ENCODE measurements around the gene P2RX2. TPM values are rescaled to one million over a fixed set of nuclear protein-coding genes. Genes with fewer than 3 reads are reported as not detected.
A peak's percentile ranks its signal among the peaks of the same experiment; 100 is the strongest.

Gene P2RX2
- total and polyA plus RNA-seq, 2 donors (not counting 1 experiment from before 2014, with no cell fraction given), result not detected

DNA sequence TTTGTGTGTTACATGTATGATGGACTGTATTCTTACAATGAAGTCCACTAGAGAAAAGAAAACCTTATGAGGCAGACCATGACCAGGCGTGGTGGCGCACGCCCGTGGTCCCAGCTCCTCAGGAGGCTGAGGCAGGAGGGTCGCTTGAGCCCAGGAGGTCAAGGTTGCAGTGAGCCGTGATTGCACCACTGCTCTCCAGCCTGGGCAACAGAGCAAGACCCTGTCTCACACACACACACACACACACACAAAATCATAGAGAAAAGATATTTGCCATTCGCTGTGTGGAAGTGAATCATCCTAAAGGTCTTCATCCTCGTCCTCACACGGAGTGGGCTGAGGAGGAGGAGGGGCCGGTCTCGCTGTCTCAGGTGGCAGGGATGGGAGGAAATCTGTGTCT is 40.5 kb upstream of the P2RX2 start:
- H3K9me3 ChIP-seq (ENCODE audit: control insufficient read depth, insufficient read depth, low read depth, low read length), result no peaks in the 10 kb centered on the region
- no peak overlapping the region for H3K4me2 ChIP-seq (ENCODE audit: extremely low read depth, insufficient read depth, low read length)
- peaks cover 6% of the 10 kb centered on the region for H3K36me3 ChIP-seq (ENCODE audit: control insufficient read depth, insufficient read depth, low read length)
- H3K9ac ChIP-seq (ENCODE audit: insufficient read depth, low read length), result no peak overlapping the region
- H3K27me3 ChIP-seq (ENCODE audit: control insufficient read depth, insufficient read depth, low read length), result no peaks in the 10 kb centered on the region
- no peaks in the 10 kb centered on the region for H3K79me2 ChIP-seq (ENCODE audit: control insufficient read depth, insufficient read depth, low read length)
- no peaks in the 10 kb centered on the region for H3K4me1 ChIP-seq (ENCODE audit: control insufficient read depth, extremely low read depth, insufficient read depth, low read length)
- no peak overlapping the region for H2AFZ ChIP-seq (ENCODE audit: low read length)
- TF ChIP-seq, protein P1, sequence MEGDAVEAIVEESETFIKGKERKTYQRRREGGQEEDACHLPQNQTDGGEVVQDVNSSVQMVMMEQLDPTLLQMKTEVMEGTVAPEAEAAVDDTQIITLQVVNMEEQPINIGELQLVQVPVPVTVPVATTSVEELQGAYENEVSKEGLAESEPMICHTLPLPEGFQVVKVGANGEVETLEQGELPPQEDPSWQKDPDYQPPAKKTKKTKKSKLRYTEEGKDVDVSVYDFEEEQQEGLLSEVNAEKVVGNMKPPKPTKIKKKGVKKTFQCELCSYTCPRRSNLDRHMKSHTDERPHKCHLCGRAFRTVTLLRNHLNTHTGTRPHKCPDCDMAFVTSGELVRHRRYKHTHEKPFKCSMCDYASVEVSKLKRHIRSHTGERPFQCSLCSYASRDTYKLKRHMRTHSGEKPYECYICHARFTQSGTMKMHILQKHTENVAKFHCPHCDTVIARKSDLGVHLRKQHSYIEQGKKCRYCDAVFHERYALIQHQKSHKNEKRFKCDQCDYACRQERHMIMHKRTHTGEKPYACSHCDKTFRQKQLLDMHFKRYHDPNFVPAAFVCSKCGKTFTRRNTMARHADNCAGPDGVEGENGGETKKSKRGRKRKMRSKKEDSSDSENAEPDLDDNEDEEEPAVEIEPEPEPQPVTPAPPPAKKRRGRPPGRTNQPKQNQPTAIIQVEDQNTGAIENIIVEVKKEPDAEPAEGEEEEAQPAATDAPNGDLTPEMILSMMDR (conservative IDR thresholded peaks at IDR 0.05 in 1 of 2, IDR thresholded peaks at IDR 0.05 in 1 of 2; ENCODE audit: low read depth in 1 of 2, low read length in 2 of 2), result no peak
- TF ChIP-seq EZH2 (IDR thresholded peaks at IDR 0.05; ENCODE audit: low read length, missing control alignments), result no peak
- no peak overlapping the region for H3K4me3 ChIP-seq (replicated peaks in 1 of 4; ENCODE audit: control extremely low read depth in 1 of 4, insufficient read depth in 1 of 4, low read depth in 3 of 4, low read length in 4 of 4)
- H3K27ac ChIP-seq (ENCODE audit: insufficient read depth, low read length), result no peak overlapping the region
- H4K20me1 ChIP-seq (ENCODE audit: control insufficient read depth, extremely low read depth, insufficient read depth, low read length), result no peaks in the 10 kb centered on the region
- no peak for DNase-seq (ENCODE audit: low read depth in 2 of 2)

DNA sequence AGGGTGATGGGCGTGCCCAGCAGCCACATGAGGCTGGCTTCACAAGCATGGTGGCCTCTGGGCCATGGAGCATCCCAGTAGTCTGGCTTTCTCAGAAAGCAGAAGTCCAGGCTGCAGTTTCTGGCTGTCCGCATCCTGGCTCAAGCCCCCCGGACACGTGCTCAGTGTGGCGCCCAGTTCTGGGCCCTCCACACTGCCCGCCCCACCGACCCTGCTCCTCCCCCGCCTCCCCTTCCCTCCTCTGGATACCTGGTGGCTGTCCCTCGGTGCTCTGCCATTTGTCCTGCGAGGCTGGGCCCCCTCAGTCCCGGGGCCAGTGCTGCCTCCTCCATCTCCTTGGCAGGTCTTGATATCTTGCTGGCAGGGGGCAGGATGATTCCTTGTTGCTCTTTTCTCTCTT is 39.8 kb upstream of the P2RX2 start:
- Histone ChIP-seq H3K4me3 (replicated peaks in 1 of 4; ENCODE audit: control extremely low read depth in 1 of 4, insufficient read depth in 1 of 4, low read depth in 3 of 4, low read length in 4 of 4) (no peak overlapping the region), H3K9ac (ENCODE audit: insufficient read depth, low read length) (no peak overlapping the region), H3K79me2 (ENCODE audit: control insufficient read depth, insufficient read depth, low read length) (no peaks in the 10 kb centered on the region), H3K27ac (ENCODE audit: insufficient read depth, low read length) (no peak overlapping the region), H3K4me2 (ENCODE audit: extremely low read depth, insufficient read depth, low read length) (no peak overlapping the region), H3K36me3 (ENCODE audit: control insufficient read depth, insufficient read depth, low read length) (peaks cover 6% of the 10 kb centered on the region), H4K20me1 (ENCODE audit: control insufficient read depth, extremely low read depth, insufficient read depth, low read length) (no peaks in the 10 kb centered on the region), H3K9me3 (ENCODE audit: control insufficient read depth, insufficient read depth, low read depth, low read length) (no peaks in the 10 kb centered on the region), H3K4me1 (ENCODE audit: control insufficient read depth, extremely low read depth, insufficient read depth, low read length) (no peaks in the 10 kb centered on the region), H3K27me3 (ENCODE audit: control insufficient read depth, insufficient read depth, low read length) (no peaks in the 10 kb centered on the region), H2AFZ (ENCODE audit: low read length) (no peak overlapping the region)
- TF ChIP-seq, protein P1 (conservative IDR thresholded peaks at IDR 0.05 in 1 of 2, IDR thresholded peaks at IDR 0.05 in 1 of 2; ENCODE audit: low read depth in 1 of 2, low read length in 2 of 2), result no peak
- DNase-seq (ENCODE audit: low read depth in 2 of 2), result no peak

DNA sequence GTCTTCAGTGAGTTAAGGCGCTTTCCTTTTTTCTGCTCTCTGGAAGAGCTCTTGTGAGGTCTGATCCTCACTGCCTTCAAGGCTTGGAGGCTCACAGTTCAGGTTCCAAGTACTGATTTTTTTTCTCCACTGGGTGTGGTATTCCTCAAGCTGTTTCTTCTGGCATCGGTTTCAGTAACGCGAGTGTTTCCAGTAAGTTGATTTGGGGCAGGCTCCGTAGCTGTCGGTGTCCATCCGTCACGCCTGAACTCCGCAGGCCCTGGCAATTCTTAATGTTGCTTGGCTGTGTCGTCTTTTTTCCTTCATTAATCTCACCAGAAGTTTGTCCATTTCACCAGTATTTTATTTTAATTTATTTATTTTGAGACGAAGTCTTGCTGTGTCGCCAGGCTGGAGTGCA is 38.8 kb upstream of the P2RX2 start:
- Histone ChIP-seq H3K4me2 (ENCODE audit: extremely low read depth, insufficient read depth, low read length) (no peak overlapping the region), H3K4me1 (ENCODE audit: control insufficient read depth, extremely low read depth, insufficient read depth, low read length) (no peaks in the 10 kb centered on the region), H3K9me3 (ENCODE audit: control insufficient read depth, insufficient read depth, low read depth, low read length) (no peaks in the 10 kb centered on the region), H3K9ac (ENCODE audit: insufficient read depth, low read length) (no peak overlapping the region), H3K79me2 (ENCODE audit: control insufficient read depth, insufficient read depth, low read length) (no peaks in the 10 kb centered on the region), H2AFZ (ENCODE audit: low read length) (no peak overlapping the region), H3K27ac (ENCODE audit: insufficient read depth, low read length) (no peak overlapping the region), H3K36me3 (ENCODE audit: control insufficient read depth, insufficient read depth, low read length) (peaks cover 4% of the 10 kb centered on the region), H3K27me3 (ENCODE audit: control insufficient read depth, insufficient read depth, low read length) (no peaks in the 10 kb centered on the region), H4K20me1 (ENCODE audit: control insufficient read depth, extremely low read depth, insufficient read depth, low read length) (no peaks in the 10 kb centered on the region), H3K4me3 (replicated peaks in 1 of 4; ENCODE audit: control extremely low read depth in 1 of 4, insufficient read depth in 1 of 4, low read depth in 3 of 4, low read length in 4 of 4) (no peak overlapping the region)
- peak in 1 of 2 donors; percentile 33 for DNase-seq (ENCODE audit: low read depth in 2 of 2)
- TF ChIP-seq, protein P1 (conservative IDR thresholded peaks at IDR 0.05 in 1 of 2, IDR thresholded peaks at IDR 0.05 in 1 of 2; ENCODE audit: low read depth in 1 of 2, low read length in 2 of 2), result no peak
- TF ChIP-seq EZH2 (IDR thresholded peaks at IDR 0.05; ENCODE audit: low read length, missing control alignments), result no peak

All from fibroblast of lung (primary cell).